B cell (primary cell): ENCODE results near the gene PPP3R1. TPM values are rescaled to one million over a fixed set of nuclear protein-coding genes. Genes with fewer than 3 reads are reported as not detected.

ENCODE experiments used
- ATAC-seq: fragments of 200-7000 bp; cut with Tn5 transposase; one replicate; pipeline ENCODE4 v1.10.0; 2021; ENCODE audit warnings: low read depth, mild to moderate bottlenecking, moderate number of reproducible peaks, moderate library complexity
- CTCF ChIA-PET: fragments of 350-600 bp; sonication (Branson Sonifier 250); formaldehyde crosslinking; loops from one replicate; lab custom pipeline; 2021; ENCODE audit warnings: antibody characterized with exemption, inconsistent platforms; lab: Charles Lee
- POLR2A ChIA-PET: fragments of 350-600 bp; sonication (Branson Sonifier 250); formaldehyde crosslinking; loops from one replicate; lab custom pipeline; 2021; ENCODE audit warnings: antibody characterized with exemption; lab: Charles Lee
- DNase-seq: peaks from one replicate; pipeline ENCODE4 v3.0.0; 2013
- H2AFZ ChIP-seq: 2 replicates; pipeline ENCODE4 v1.6.1; 2012; ENCODE audit warnings: mild to moderate bottlenecking, low read depth, low read length; ENCODE audit not compliant: insufficient read depth, poor library complexity, severe bottlenecking
- H3K27ac ChIP-seq, 2 donors: 1 replicate in 1 of 2; 2 replicates in 1 of 2; pipeline ENCODE4 v1.5.1; 2012 to 2013; ENCODE audit warnings: low read length in 2 of 2, mild to moderate bottlenecking in 2 of 2, moderate library complexity in 1 of 2
- H3K27me3 ChIP-seq, 4 experiments: fragments of 200-600 bp in 1 of 4; sonication (generic) in 1 of 4; replicated peaks in 1 of 4; 1 replicate in 2 of 4; 2 replicates in 2 of 4; pipeline versions ENCODE4 v1.6.1 to v1.7.0; 2013 to 2016; ENCODE audit warnings: low read length in 3 of 4, mild to moderate bottlenecking in 2 of 4, mixed read lengths in 1 of 4, moderate library complexity in 1 of 4; ENCODE audit not compliant: insufficient read depth in 4 of 4, control insufficient read depth in 3 of 4; ENCODE audit errors: control extremely low read depth in 1 of 4
- H3K36me3 ChIP-seq, 2 experiments: replicated peaks in 1 of 2; 1 replicate in 1 of 2; 2 replicates in 1 of 2; pipeline versions ENCODE4 v1.6.1 to v1.7.1; 2013; ENCODE audit warnings: low read length in 1 of 2; ENCODE audit not compliant: insufficient read depth in 2 of 2, control insufficient read depth in 1 of 2; ENCODE audit errors: control extremely low read depth in 1 of 2, extremely low read depth in 1 of 2
- H3K4me1 ChIP-seq, 2 donors: fragments of 200-600 bp in 1 of 2; sonication (generic) in 1 of 2; 1 replicate in 1 of 2; 2 replicates in 1 of 2; pipeline versions ENCODE4 v1.5.1 to v1.6.1; 2013 to 2017; ENCODE audit warnings: low read length in 2 of 2; ENCODE audit not compliant: control insufficient read depth in 2 of 2, insufficient read depth in 2 of 2
- H3K4me2 ChIP-seq: replicated peaks from 2 replicates; pipeline ENCODE3; 2012; ENCODE audit warnings: mild to moderate bottlenecking, low read depth, low read length; ENCODE audit not compliant: poor library complexity, severe bottlenecking
- H3K4me3 ChIP-seq, 5 experiments: fragments of 200-600 bp in 1 of 5; sonication (generic) in 1 of 5; 1 replicate in 3 of 5; 2 replicates in 2 of 5; pipeline versions ENCODE4 v1.5.1 to v1.7.0; 2011 to 2016; ENCODE audit warnings: low read length in 4 of 5, mild to moderate bottlenecking in 4 of 5, low read depth in 2 of 5, control low read depth in 1 of 5, moderate library complexity in 1 of 5; ENCODE audit not compliant: insufficient read depth in 1 of 5; ENCODE audit errors: control extremely low read depth in 1 of 5, extremely low read depth in 1 of 5
- H3K79me2 ChIP-seq: fragments of 200-600 bp; sonication (generic); one replicate; pipeline ENCODE4 v1.6.0; 2016; ENCODE audit warnings: low read length; ENCODE audit not compliant: control insufficient read depth, insufficient read depth
- H3K9ac ChIP-seq: fragments of 200-600 bp; sonication (generic); 2 replicates; pipeline ENCODE4 v1.6.1; 2017; ENCODE audit warnings: mild to moderate bottlenecking, low read length, moderate library complexity
- H3K9me3 ChIP-seq, 3 donors: one replicate each; pipeline versions ENCODE4 v1.6.1 to v1.7.1; 2013; ENCODE audit warnings: low read length in 2 of 3; ENCODE audit not compliant: control insufficient read depth in 2 of 3, insufficient read depth in 1 of 3; ENCODE audit errors: control extremely low read depth in 1 of 3
- H4K20me1 ChIP-seq: 2 replicates; pipeline ENCODE4 v1.6.0; 2012; ENCODE audit warnings: mild to moderate bottlenecking, low read length; ENCODE audit not compliant: insufficient read depth, control insufficient read depth, poor library complexity, severe bottlenecking
- H3K27ac Mint-ChIP-seq: one replicate; pipeline ENCODE4 v1.8.0; 2021; ENCODE audit warnings: mixed read lengths
- H3K27me3 Mint-ChIP-seq: one replicate; pipeline ENCODE4 v1.8.0; 2021; ENCODE audit warnings: mixed read lengths
- H3K4me1 Mint-ChIP-seq: one replicate; pipeline ENCODE4 v1.8.0; 2021; ENCODE audit warnings: mixed read lengths
- H3K4me3 Mint-ChIP-seq: one replicate; pipeline ENCODE4 v1.8.0; 2021; ENCODE audit warnings: mixed read lengths
- H3K9me3 Mint-ChIP-seq: one replicate; pipeline ENCODE4 v1.8.0; 2022; ENCODE audit warnings: mixed read lengths; ENCODE audit not compliant: insufficient read depth
- CTCF ChIP-seq: fragments of 200-600 bp; IDR thresholded peaks from one replicate; pipeline ENCODE4 v1.8.0; 2022; ENCODE audit warnings: antibody characterized with exemption, mild to moderate bottlenecking
- EZH2 ChIP-seq: IDR thresholded peaks from 2 replicates; pipeline ENCODE4 v1.6.1; 2012; ENCODE audit warnings: borderline replicate concordance, low read depth, mild to moderate bottlenecking, moderate library complexity, low read length; ENCODE audit not compliant: insufficient read depth, poor library complexity, severe bottlenecking
- WGBS: methylation state at CpG from one replicate; pipeline ENCODE4 v1.1.5; 2013; ENCODE audit warnings: missing lambda C conversion rate; ENCODE audit not compliant: insufficient coverage; 5-methylcytosine and 5-hydroxymethylcytosine counted together
- intact Hi-C: fragments of 100-400 bp; cut with micrococcal nuclease; formaldehyde crosslinking; loops from one replicate; pipeline ENCODE4 v1.10.0; 2022
- polyA plus RNA-seq: library from polyadenylated mRNA; depleted of rRNA; stranded (reverse); fragments of >200 nt; gene quantifications from 2 replicates; pipeline ENCODE4 v1.2.3, GENCODE V29; 2012
- total RNA-seq, 2 donors: library from RNA; stranded (reverse); fragments of 120-200 nt in 1 of 2; gene quantifications; 1 replicate in 1 of 2; 2 replicates in 1 of 2; pipeline versions ENCODE4 v1.2.3 to v1.2.4, GENCODE V29; 2013 to 2022

The PPP3R1 gene
- total and polyA plus RNA-seq, 2 donors (not counting 1 experiment from before 2014, with no cell fraction given), result 17.9 to 55.6 TPM

GRCh38 chr2:68236103-68236734 lies 16.1 kb downstream of the PPP3R1 start:
- no peaks in the 10 kb centered on the region for H3K27me3 ChIP-seq
- TF ChIP-seq EZH2 (no peak), CTCF (no peak)
- no peak overlapping the region for H3K9ac ChIP-seq
- intact Hi-C loops, result loop anchor here (2.0 kb wide), 2 partner anchors 13 to 15 kb away; no protein-coding TSS in a partner anchor
- DNase-seq (peak; percentile 35), ATAC-seq (peak; percentile 33)
- no peaks in the 10 kb centered on the region for H3K9me3 ChIP-seq
- peaks cover 86% of the 10 kb centered on the region for H3K4me1 Mint-ChIP-seq
- no peaks in the 10 kb centered on the region for H3K9me3 Mint-ChIP-seq
- H3K4me3 ChIP-seq, result no peak overlapping the region
- CTCF ChIA-PET, result interaction anchor here (1.0 to 1.2 kb wide), 3 partner anchors 8 to 46 kb away, joined by 3 to 5 read pairs (median 4); no protein-coding TSS in a partner anchor
- H3K4me1 ChIP-seq, result peaks cover 45 to 64% of the 10 kb centered on the region in 2 donors
- POLR2A ChIA-PET, result no interaction called here
- no peak overlapping the region for H3K27ac Mint-ChIP-seq
- H3K4me3 Mint-ChIP-seq, result peak overlapping the region; percentile 8
- H3K27me3 Mint-ChIP-seq, result no peaks in the 10 kb centered on the region
- WGBS, result no CpG with 5 or more reads among the region's 4 CpGs
- peaks cover 98% of the 10 kb centered on the region for H3K79me2 ChIP-seq
- H3K4me2 ChIP-seq, result peak overlapping the region; percentile 37
- peak overlapping the region in 1 of 2 donors; percentile 67 for H3K27ac ChIP-seq
- H4K20me1 ChIP-seq, result peaks cover 72% of the 10 kb centered on the region
- peaks cover 0 to 5% of the 10 kb centered on the region in 2 experiments for H3K36me3 ChIP-seq
- H2AFZ ChIP-seq, result no peak overlapping the region

- Histone ChIP-seq H3K27ac (no peak overlapping the region), H3K9ac (no peak overlapping the region), H3K9me3 (no peaks in the 10 kb centered on the region), H4K20me1 (peaks cover 72% of the 10 kb centered on the region), H3K79me2 (peaks cover 98% of the 10 kb centered on the region), H3K27me3 (no peaks in the 10 kb centered on the region), H3K4me3 (no peak overlapping the region), H3K36me3 (peaks cover 0 to 3% of the 10 kb centered on the region in 2 experiments), H3K4me2 (no peak overlapping the region), H3K4me1 (peaks cover 38 to 67% of the 10 kb centered on the region in 2 donors), H2AFZ (no peak overlapping the region)
- Mint-ChIP-seq H3K27ac (no peak overlapping the region), H3K4me1 (peaks cover 87% of the 10 kb centered on the region), H3K27me3 (no peaks in the 10 kb centered on the region), H3K4me3 (no peak overlapping the region), H3K9me3 (no peaks in the 10 kb centered on the region)
- TF ChIP-seq CTCF, result no peak
- no peak for TF ChIP-seq EZH2
- ChIA-PET CTCF (interaction anchor here (0.6 to 1.4 kb wide), 2 partner anchors 14 to 39 kb away, joined by 3 to 5 read pairs; no protein-coding TSS in a partner anchor), POLR2A (no interaction called here)
- DNase-seq, result no peak
- no CpG with 5 or more reads among the region's 1 CpG for WGBS
- intact Hi-C loops, result no loop called here
- ATAC-seq, result no peak
Observed at GRCh38 chr2:68235090-68235489, 17.2 kb downstream of the PPP3R1 start.
